GM12891 (cell line): ENCODE data around the gene TEPSIN.

Source experiments
- POLR2A ChIP-seq: IDR thresholded peaks from 2 replicates; pipeline ENCODE4 v1.6.1; 2011; ENCODE audit warnings: low read depth, low read length, control low read depth
- POLR2AphosphoS5 ChIP-seq: IDR thresholded peaks from 2 replicates; pipeline ENCODE4 v1.6.1; 2011; ENCODE audit warnings: low read depth, low read length, control low read depth
- SPI1 ChIP-seq: IDR thresholded peaks from 2 replicates; pipeline ENCODE4 v1.6.1; 2011; ENCODE audit warnings: low read depth, low read length, control low read depth

- no peak for TF ChIP-seq POLR2AphosphoS5
- TF ChIP-seq POLR2A, result no peak
- TF ChIP-seq SPI1, result no peak
Observed at GRCh38 chr17:81237591-81238489, 1.0 kb downstream of the TEPSIN start.
